ENCODE results near the gene CREB3L4. TPM values are rescaled to one million over a fixed set of nuclear protein-coding genes. Genes with fewer than 3 reads are reported as not detected.
A peak's percentile ranks its signal among the peaks of the same experiment; 100 is the strongest.

The CREB3L4 gene
- total and polyA plus RNA-seq, 2 of the 13 experiments (the other 11 are each of a cell fraction or from before 2014, with no cell fraction given) = 9.9 to 18.7 TPM

GRCh38 chr1:153946622-153947241 is 21.0 kb upstream of the CREB3L4 start, which contains the start of gene DENND4B (continued):
- TF ChIP-seq POGZ (CRISPR knock-in tag; IDR thresholded peaks at IDR 0.05) (peak; percentile 59; the same call in 1 of the 2 replicates), ZNF414 (CRISPR knock-in tag; IDR thresholded peaks at IDR 0.05) (peak; percentile 6; the same call in 1 of the 2 replicates), ZFY (CRISPR knock-in tag; IDR thresholded peaks at IDR 0.05) (peak; percentile 33; the same call in 1 of the 2 replicates), MLLT10 (CRISPR knock-in tag; IDR thresholded peaks at IDR 0.05) (no peak), POGK (CRISPR knock-in tag; conservative IDR thresholded peaks at IDR 0.05) (0 out of 2 replicates have a peak, but pooled peaks have one; percentile 52), BORCS8-MEF2B (CRISPR knock-in tag; IDR thresholded peaks at IDR 0.05) (peak; percentile 41; the same call in 1 of the 2 replicates), PRDM15 (CRISPR knock-in tag; IDR thresholded peaks at IDR 0.05) (no peak), PAF1 (CRISPR knock-in tag; IDR thresholded peaks at IDR 0.05) (0 out of 2 replicates have a peak, but pooled peaks have one; percentile 58), NONO (IDR thresholded peaks at IDR 0.05) (no peak), NONO (CRISPR knock-in tag; conservative IDR thresholded peaks at IDR 0.05) (peak; percentile 64), FOXK1 (CRISPR knock-in tag; IDR thresholded peaks at IDR 0.05; ENCODE audit: borderline replicate concordance, low read depth) (peak; percentile 49; the same call in 1 of the 2 replicates), SP1 (IDR thresholded peaks at IDR 0.05) (no peak), SP1 (CRISPR knock-in tag; IDR thresholded peaks at IDR 0.05) (0 out of 2 replicates have a peak, but pooled peaks have one; percentile 35), NR2F6 (IDR thresholded peaks at IDR 0.05) (peak; percentile 57), NR2F6 (CRISPR knock-in tag; IDR thresholded peaks at IDR 0.05) (peak; percentile 90), MEF2D (CRISPR knock-in tag; IDR thresholded peaks at IDR 0.05) (0 out of 2 replicates have a peak, but pooled peaks have one; percentile 58), ETV5 (CRISPR knock-in tag; IDR thresholded peaks at IDR 0.05; ENCODE audit: borderline replicate concordance) (peak; percentile 27; the same call in 1 of the 2 replicates), TEAD3 (CRISPR knock-in tag; optimal IDR thresholded peaks at IDR 0.05; ENCODE audit: borderline replicate concordance) (peak; percentile 58)
- TF ChIP-seq, protein P1, sequence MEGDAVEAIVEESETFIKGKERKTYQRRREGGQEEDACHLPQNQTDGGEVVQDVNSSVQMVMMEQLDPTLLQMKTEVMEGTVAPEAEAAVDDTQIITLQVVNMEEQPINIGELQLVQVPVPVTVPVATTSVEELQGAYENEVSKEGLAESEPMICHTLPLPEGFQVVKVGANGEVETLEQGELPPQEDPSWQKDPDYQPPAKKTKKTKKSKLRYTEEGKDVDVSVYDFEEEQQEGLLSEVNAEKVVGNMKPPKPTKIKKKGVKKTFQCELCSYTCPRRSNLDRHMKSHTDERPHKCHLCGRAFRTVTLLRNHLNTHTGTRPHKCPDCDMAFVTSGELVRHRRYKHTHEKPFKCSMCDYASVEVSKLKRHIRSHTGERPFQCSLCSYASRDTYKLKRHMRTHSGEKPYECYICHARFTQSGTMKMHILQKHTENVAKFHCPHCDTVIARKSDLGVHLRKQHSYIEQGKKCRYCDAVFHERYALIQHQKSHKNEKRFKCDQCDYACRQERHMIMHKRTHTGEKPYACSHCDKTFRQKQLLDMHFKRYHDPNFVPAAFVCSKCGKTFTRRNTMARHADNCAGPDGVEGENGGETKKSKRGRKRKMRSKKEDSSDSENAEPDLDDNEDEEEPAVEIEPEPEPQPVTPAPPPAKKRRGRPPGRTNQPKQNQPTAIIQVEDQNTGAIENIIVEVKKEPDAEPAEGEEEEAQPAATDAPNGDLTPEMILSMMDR (CRISPR knock-in tag; IDR thresholded peaks at IDR 0.05) = peak; percentile 92
- TF ChIP-seq, protein P2, sequence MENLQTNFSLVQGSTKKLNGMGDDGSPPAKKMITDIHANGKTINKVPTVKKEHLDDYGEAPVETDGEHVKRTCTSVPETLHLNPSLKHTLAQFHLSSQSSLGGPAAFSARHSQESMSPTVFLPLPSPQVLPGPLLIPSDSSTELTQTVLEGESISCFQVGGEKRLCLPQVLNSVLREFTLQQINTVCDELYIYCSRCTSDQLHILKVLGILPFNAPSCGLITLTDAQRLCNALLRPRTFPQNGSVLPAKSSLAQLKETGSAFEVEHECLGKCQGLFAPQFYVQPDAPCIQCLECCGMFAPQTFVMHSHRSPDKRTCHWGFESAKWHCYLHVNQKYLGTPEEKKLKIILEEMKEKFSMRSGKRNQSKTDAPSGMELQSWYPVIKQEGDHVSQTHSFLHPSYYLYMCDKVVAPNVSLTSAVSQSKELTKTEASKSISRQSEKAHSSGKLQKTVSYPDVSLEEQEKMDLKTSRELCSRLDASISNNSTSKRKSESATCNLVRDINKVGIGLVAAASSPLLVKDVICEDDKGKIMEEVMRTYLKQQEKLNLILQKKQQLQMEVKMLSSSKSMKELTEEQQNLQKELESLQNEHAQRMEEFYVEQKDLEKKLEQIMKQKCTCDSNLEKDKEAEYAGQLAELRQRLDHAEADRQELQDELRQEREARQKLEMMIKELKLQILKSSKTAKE (CRISPR knock-in tag; IDR thresholded peaks at IDR 0.05; ENCODE audit: borderline replicate concordance) = peak; percentile 62; the same call in 1 of the 2 replicates

Data from HepG2 (cell line).